H9 (cell line): ENCODE data around the gene TRNAU1AP. TPM values are rescaled to one million over a fixed set of nuclear protein-coding genes. Genes with fewer than 3 reads are reported as not detected.

Source experiments
- DNase-seq: peaks from one replicate; pipeline ENCODE4 v3.0.0-alpha.2; 2017
- H2AFZ ChIP-seq: one replicate; pipeline ENCODE4 v1.6.1; 2013; ENCODE audit warnings: mild to moderate bottlenecking, low read length, control low read depth, moderate library complexity
- H2AK5ac ChIP-seq: 2 replicates; pipeline ENCODE4 v1.6.1; 2013; ENCODE audit warnings: low read length, control low read depth, mixed read lengths; ENCODE audit not compliant: insufficient read length
- H2BK120ac ChIP-seq: one replicate; pipeline ENCODE4 v1.6.1; 2013; ENCODE audit warnings: low read depth, mild to moderate bottlenecking, low read length, control low read depth, inconsistent platforms; ENCODE audit not compliant: poor library complexity, severe bottlenecking
- H2BK12ac ChIP-seq: 2 replicates; pipeline ENCODE4 v1.6.1; 2013; ENCODE audit warnings: low read length, control low read depth, mixed read lengths, low read depth; ENCODE audit not compliant: insufficient read length
- H2BK15ac ChIP-seq: 2 replicates; pipeline ENCODE4 v1.6.1; 2013; ENCODE audit warnings: low read depth, low read length, control low read depth
- H2BK20ac ChIP-seq: one replicate; pipeline ENCODE4 v1.6.1; 2013; ENCODE audit warnings: low read depth, mild to moderate bottlenecking, low read length, control low read depth, inconsistent platforms; ENCODE audit not compliant: poor library complexity, severe bottlenecking
- H2BK5ac ChIP-seq: 2 replicates; pipeline ENCODE4 v1.6.1; 2013; ENCODE audit warnings: low read length, control low read depth, mixed read lengths; ENCODE audit not compliant: insufficient read length
- H3K14ac ChIP-seq: 2 replicates; pipeline ENCODE4 v1.6.1; 2013; ENCODE audit warnings: low read length, control low read depth; ENCODE audit not compliant: insufficient read depth
- H3K18ac ChIP-seq: 2 replicates; pipeline ENCODE4 v1.6.1; 2013; ENCODE audit warnings: low read depth, mild to moderate bottlenecking, mixed read lengths, low read length, control low read depth; ENCODE audit not compliant: insufficient read length
- H3K23ac ChIP-seq: 2 replicates; pipeline ENCODE4 v1.6.1; 2013; ENCODE audit warnings: low read length, control low read depth, mixed read lengths, low read depth; ENCODE audit not compliant: insufficient read length
- H3K23me2 ChIP-seq: 2 replicates; pipeline ENCODE4 v1.6.1; 2013; ENCODE audit warnings: low read depth, mild to moderate bottlenecking, mixed read lengths, low read length, control low read depth; ENCODE audit not compliant: insufficient read length, poor library complexity, severe bottlenecking
- H3K27ac ChIP-seq: 2 replicates; pipeline ENCODE4 v1.5.1; 2013; ENCODE audit warnings: low read length, control low read depth, mixed read lengths, low read depth; ENCODE audit not compliant: insufficient read length
- H3K27me3 ChIP-seq: 2 replicates; pipeline ENCODE4 v1.6.1; 2013; ENCODE audit warnings: low read length, control low read depth, inconsistent platforms; ENCODE audit not compliant: insufficient read depth
- H3K4ac ChIP-seq: 2 replicates; pipeline ENCODE4 v1.6.1; 2013; ENCODE audit warnings: low read depth, mild to moderate bottlenecking, control low read depth, inconsistent platforms, low read length, moderate library complexity
- H3K4me1 ChIP-seq: 2 replicates; pipeline ENCODE4 v1.6.1; 2013; ENCODE audit warnings: low read length, control low read depth, inconsistent platforms; ENCODE audit not compliant: insufficient read depth
- H3K4me2 ChIP-seq: 2 replicates; pipeline ENCODE4 v1.6.1; 2013; ENCODE audit warnings: low read length, control low read depth, mixed read lengths; ENCODE audit not compliant: insufficient read length, insufficient read depth
- H3K56ac ChIP-seq: 2 replicates; pipeline ENCODE4 v1.6.1; 2013; ENCODE audit warnings: low read depth, mild to moderate bottlenecking, mixed read lengths, low read length, control low read depth; ENCODE audit not compliant: insufficient read length
- H3K79me1 ChIP-seq: 2 replicates; pipeline ENCODE4 v1.6.1; 2013; ENCODE audit warnings: low read depth, mild to moderate bottlenecking, moderate library complexity, low read length, control low read depth, inconsistent platforms; ENCODE audit not compliant: insufficient read depth, poor library complexity, severe bottlenecking
- H3K79me2 ChIP-seq: 2 replicates; pipeline ENCODE4 v1.6.1; 2013; ENCODE audit warnings: low read length, control low read depth, inconsistent platforms; ENCODE audit not compliant: insufficient read depth
- H3K9ac ChIP-seq: 2 replicates; pipeline ENCODE4 v1.6.1; 2013; ENCODE audit warnings: low read length, control low read depth, mixed read lengths; ENCODE audit not compliant: insufficient read length; ENCODE audit errors: extremely low read depth
- H3K9me3 ChIP-seq: one replicate; pipeline ENCODE4 v1.6.1; 2013; ENCODE audit warnings: low read depth, low read length, inconsistent platforms; ENCODE audit not compliant: control insufficient read depth
- H3T11ph ChIP-seq: one replicate; pipeline ENCODE4 v1.6.1; 2013; ENCODE audit warnings: mild to moderate bottlenecking, low read length, control low read depth, inconsistent platforms
- H4K20me1 ChIP-seq: one replicate; pipeline ENCODE4 v1.6.1; 2013; ENCODE audit not compliant: control insufficient read depth, insufficient read length, insufficient read depth
- H4K5ac ChIP-seq: 2 replicates; pipeline ENCODE4 v1.6.1; 2013; ENCODE audit warnings: low read depth, mild to moderate bottlenecking, mixed read lengths, low read length, control low read depth; ENCODE audit not compliant: insufficient read length
- H4K8ac ChIP-seq: replicated peaks from 2 replicates; pipeline ENCODE4 v1.6.1; 2013; ENCODE audit warnings: low read length, control low read depth, mixed read lengths, low read depth; ENCODE audit not compliant: insufficient read length
- H4K91ac ChIP-seq: 2 replicates; pipeline ENCODE4 v1.6.1; 2013; ENCODE audit warnings: low read depth, mild to moderate bottlenecking, moderate library complexity, mixed read lengths, low read length, control low read depth; ENCODE audit not compliant: insufficient read length
- H3K27ac Mint-ChIP-seq, 3 experiments: 2 replicates in 2 of 3; 3 replicates in 1 of 3; pipeline ENCODE4 v1.8.0; 2020 to 2021; ENCODE audit warnings: mixed read lengths in 3 of 3, mild to moderate bottlenecking in 1 of 3, moderate library complexity in 1 of 3
- H3K27me3 Mint-ChIP-seq: 2 replicates; pipeline ENCODE4 v1.8.0; 2021; ENCODE audit warnings: low read depth, mild to moderate bottlenecking, moderate library complexity, mixed read lengths
- H3K36me3 Mint-ChIP-seq, 3 experiments: 2 replicates in 2 of 3; 3 replicates in 1 of 3; pipeline ENCODE4 v1.8.0; 2020 to 2021; ENCODE audit warnings: low read depth in 3 of 3, mixed read lengths in 3 of 3; ENCODE audit not compliant: insufficient read depth in 1 of 3
- H3K4me1 Mint-ChIP-seq, 2 experiments: 2 replicates each; pipeline ENCODE4 v1.8.0; 2020; ENCODE audit warnings: mixed read lengths in 2 of 2
- H3K4me3 Mint-ChIP-seq, 2 experiments: 2 replicates in 1 of 2; 3 replicates in 1 of 2; pipeline ENCODE4 v1.8.0; 2020 to 2021; ENCODE audit warnings: mild to moderate bottlenecking in 2 of 2, mixed read lengths in 2 of 2, moderate library complexity in 1 of 2
- H3K9me3 Mint-ChIP-seq, 2 experiments: 2 replicates in 1 of 2; 3 replicates in 1 of 2; pipeline ENCODE4 v1.8.0; 2020; ENCODE audit warnings: mild to moderate bottlenecking in 2 of 2, mixed read lengths in 2 of 2, moderate library complexity in 1 of 2
- CTCF ChIP-seq: fragments of 200-600 bp; sonication (generic); conservative IDR thresholded peaks from 3 replicates; pipeline ENCODE4 v1.8.0; 2021; ENCODE audit warnings: antibody characterized with exemption, mild to moderate bottlenecking
- WGBS: extraction: QIAGEN DNeasy Blood & Tissue Kit; methylation state at CpG from one replicate; pipeline ENCODE4 v1.1.7; 2013; ENCODE audit warnings: missing lambda C conversion rate, low lambda C conversion rate, mixed read lengths; ENCODE audit not compliant: insufficient read length; ENCODE audit errors: extremely low coverage; 5-methylcytosine and 5-hydroxymethylcytosine counted together
- total RNA-seq: library from RNA; stranded (reverse); gene quantifications from 2 replicates; pipeline ENCODE4 v1.2.1, GENCODE V29; 2021

The TRNAU1AP gene
- total RNA-seq, 1 experiment from 2014 or later: 45.0 TPM

DNA sequence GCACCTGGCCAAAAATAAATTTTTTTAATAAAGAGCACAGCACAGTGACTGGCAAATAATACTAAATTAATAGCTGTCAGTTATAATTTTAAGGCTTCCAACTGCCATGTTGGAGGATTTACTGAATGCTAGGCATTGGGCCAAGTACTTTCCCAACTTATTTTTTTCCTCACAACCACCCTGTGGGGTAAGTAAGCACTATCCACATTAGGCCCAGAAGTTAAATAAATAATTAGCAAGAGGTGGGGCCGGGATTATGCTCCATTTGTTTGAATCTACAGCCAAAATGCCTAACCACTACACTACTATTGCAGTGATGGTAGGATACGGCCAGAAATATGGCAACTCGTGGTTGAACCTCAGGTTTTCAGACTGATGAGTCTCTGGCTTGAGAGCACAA, 4.6 kb upstream of the TRNAU1AP start:
- H3K36me3 Mint-ChIP-seq: no peaks in the 10 kb centered on the region
- no CpG with 5 or more reads among the region's 3 CpGs for whole genome bisulfite sequencing

More for the DNA sequence above, 4.6 kb upstream of the TRNAU1AP start:
- Histone ChIP-seq H3K27ac (no peak overlapping the region), H4K5ac (no peak overlapping the region), H2AK5ac (no peak overlapping the region), H2BK120ac (no peak overlapping the region), H3K23ac (no peak overlapping the region), H3K23me2 (peaks cover 3% of the 10 kb centered on the region), H4K20me1 (no peaks in the 10 kb centered on the region), H3K9me3 (no peaks in the 10 kb centered on the region), H3K14ac (no peak overlapping the region), H3K9ac (no peak overlapping the region), H3K4me2 (no peak overlapping the region), H2AFZ (no peak overlapping the region), H3K18ac (no peak overlapping the region), H3K79me1 (no peaks in the 10 kb centered on the region), H3T11ph (no peak overlapping the region), H4K91ac (no peak overlapping the region), H2BK5ac (no peak overlapping the region), H3K27me3 (no peaks in the 10 kb centered on the region), H3K79me2 (no peaks in the 10 kb centered on the region), H4K8ac (no peak overlapping the region), H2BK12ac (no peak overlapping the region), H3K56ac (no peak overlapping the region), H3K4me1 (no peaks in the 10 kb centered on the region), H2BK20ac (no peak overlapping the region), H2BK15ac (no peak overlapping the region), H3K4ac (no peak overlapping the region)
- DNase-seq: no peak
- H3K9me3 Mint-ChIP-seq: no peaks in the 10 kb centered on the region
- no peak for TF ChIP-seq CTCF
- H3K4me1 Mint-ChIP-seq: peaks cover 0 to 3% of the 10 kb centered on the region in 2 experiments; a peak in 2 of 4 replicates
- no peak overlapping the region for H3K27ac Mint-ChIP-seq
- no peaks in the 10 kb centered on the region; the same call in 1 of the 2 replicates for H3K27me3 Mint-ChIP-seq
- no peak overlapping the region for H3K4me3 Mint-ChIP-seq
